Fibroblast of lung (primary cell): ENCODE results near the gene PIANP. TPM values are rescaled to one million over a fixed set of nuclear protein-coding genes. Genes with fewer than 3 reads are reported as not detected.

Experiments
- DNase-seq, 2 donors: peaks; one replicate each; pipeline versions ENCODE4 v3.0.0 to v3.0.0-alpha.2; 2010; ENCODE audit warnings: low read depth in 2 of 2
- H2AFZ ChIP-seq: 2 replicates; pipeline ENCODE4 v1.5.1; 2012; ENCODE audit warnings: low read length, control low read depth, inconsistent platforms
- H3K27ac ChIP-seq: 2 replicates; pipeline ENCODE4 v1.5.1; 2011; ENCODE audit warnings: low read length, control low read depth; ENCODE audit not compliant: insufficient read depth
- H3K27me3 ChIP-seq: 2 replicates; pipeline ENCODE4 v1.5.1; 2011; ENCODE audit warnings: mild to moderate bottlenecking, low read length; ENCODE audit not compliant: control insufficient read depth, insufficient read depth
- H3K36me3 ChIP-seq: 2 replicates; pipeline ENCODE4 v1.5.1; 2011; ENCODE audit warnings: low read length; ENCODE audit not compliant: control insufficient read depth, insufficient read depth
- H3K4me1 ChIP-seq: 2 replicates; pipeline ENCODE4 v1.5.1; 2011; ENCODE audit warnings: low read length; ENCODE audit not compliant: control insufficient read depth, insufficient read depth; ENCODE audit errors: extremely low read depth
- H3K4me2 ChIP-seq: 2 replicates; pipeline ENCODE4 v1.5.1; 2011; ENCODE audit warnings: low read length, control low read depth; ENCODE audit not compliant: insufficient read depth; ENCODE audit errors: extremely low read depth
- H3K4me3 ChIP-seq, 4 experiments: fragments of 200-600 bp in 1 of 4; sonication (generic) in 1 of 4; replicated peaks in 1 of 4; 2 replicates each; pipeline ENCODE4 v1.5.1; 2011 to 2016; ENCODE audit warnings: low read length in 4 of 4, low read depth in 3 of 4, mild to moderate bottlenecking in 3 of 4, control low read depth in 2 of 4, inconsistent platforms in 1 of 4, mixed read lengths in 1 of 4; ENCODE audit not compliant: insufficient read depth in 1 of 4; ENCODE audit errors: control extremely low read depth in 1 of 4
- H3K79me2 ChIP-seq: 2 replicates; pipeline ENCODE4 v1.5.1; 2012; ENCODE audit warnings: mild to moderate bottlenecking, low read length, inconsistent platforms; ENCODE audit not compliant: control insufficient read depth, insufficient read depth
- H3K9ac ChIP-seq: 2 replicates; pipeline ENCODE4 v1.5.1; 2011; ENCODE audit warnings: mild to moderate bottlenecking, low read length, control low read depth; ENCODE audit not compliant: insufficient read depth
- H3K9me3 ChIP-seq: 2 replicates; pipeline ENCODE4 v1.5.1; 2012; ENCODE audit warnings: low read depth, low read length; ENCODE audit not compliant: control insufficient read depth, insufficient read depth
- H4K20me1 ChIP-seq: 2 replicates; pipeline ENCODE4 v1.5.1; 2011; ENCODE audit warnings: low read length; ENCODE audit not compliant: control insufficient read depth, insufficient read depth; ENCODE audit errors: extremely low read depth
- EZH2 ChIP-seq: IDR thresholded peaks from 2 replicates; pipeline ENCODE4 v1.5.1; 2012; ENCODE audit warnings: low read length, control low read depth, mild to moderate bottlenecking; ENCODE audit errors: missing control alignments
- polyA plus RNA-seq, 2 donors: library from polyadenylated mRNA; depleted of rRNA in 1 of 2; stranded (reverse) in 1 of 2; unstranded in 1 of 2; fragments of >200 nt; gene quantifications; 2 replicates each; pipeline ENCODE4 v1.2.1, GENCODE V29; 2011 to 2012; ENCODE audit warnings: missing spikeins in 1 of 2
- total RNA-seq: library from RNA; depleted of rRNA; stranded (reverse); fragments of >200 nt; gene quantifications from 2 replicates; pipeline ENCODE4 v1.2.1, GENCODE V29; 2014
- TF ChIP-seq, protein P1 (sequence below), 2 donors: IDR thresholded peaks in 1 of 2; conservative IDR thresholded peaks in 1 of 2; 1 replicate in 1 of 2; 2 replicates in 1 of 2; pipeline ENCODE4 v1.5.1; 2011 to 2012; ENCODE audit warnings: low read length in 2 of 2, control low read depth in 1 of 2, inconsistent platforms in 1 of 2, low read depth in 1 of 2, mild to moderate bottlenecking in 1 of 2

Gene PIANP
- total and polyA plus RNA-seq, 2 donors (not counting 1 experiment from before 2014, with no cell fraction given): 0.17 to 0.49 TPM

DNA sequence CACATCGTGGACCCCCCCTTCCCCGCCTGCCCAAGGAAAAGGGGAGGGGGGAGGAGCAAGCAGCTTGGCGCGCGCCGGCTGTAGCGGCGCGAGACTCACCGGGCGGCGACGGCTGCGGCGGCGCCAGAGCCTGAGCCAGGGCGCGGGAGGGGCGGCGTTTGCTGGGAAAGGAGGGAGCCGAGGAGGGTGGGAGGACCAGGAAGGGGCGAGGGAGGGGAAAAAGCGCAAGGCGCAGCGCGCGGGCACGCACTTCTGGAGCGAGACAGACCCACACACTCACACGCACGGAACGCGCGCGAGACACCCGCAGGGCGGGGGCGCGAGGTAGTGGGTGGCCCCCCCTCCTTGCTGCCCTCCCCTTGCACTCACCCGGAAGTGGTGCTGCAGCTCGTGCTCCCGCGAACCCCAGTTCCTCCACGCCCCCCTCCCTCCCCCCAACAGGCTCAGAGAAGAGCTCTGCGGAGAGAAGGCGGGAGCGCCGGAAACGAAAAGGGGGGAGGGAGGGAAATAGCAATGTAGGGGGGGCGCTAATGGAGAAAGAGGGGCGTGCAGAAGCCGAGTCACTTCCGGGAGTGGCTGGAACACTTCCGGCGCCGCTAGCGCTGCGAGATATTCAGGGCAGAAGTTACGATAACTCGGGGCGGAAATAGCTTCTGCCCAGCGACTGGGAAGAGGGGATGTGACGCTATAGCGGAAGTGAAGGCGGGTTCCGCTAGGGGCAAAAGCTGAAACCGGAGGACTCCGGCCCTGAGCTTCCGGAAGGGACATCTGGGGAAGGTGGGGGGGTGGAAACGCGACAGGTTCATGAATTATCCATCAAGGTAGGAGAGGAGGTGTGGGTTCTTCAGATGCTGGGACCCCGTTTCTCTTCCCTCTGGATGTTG, 11.4 kb downstream of the PIANP start, which contains the start of gene ZNF384:
TSS of gene ZNF384 (minus strand) at position 377 of the 884 bp plus-strand sequence. CDS start 9,855 bp downstream, outside the sequence.
- peak within 1 kb of the TSS; percentile 99 for H3K4me2 ChIP-seq
- no peaks in the 10 kb centered on the region for H3K36me3 ChIP-seq
- H3K9me3 ChIP-seq: no peaks in the 10 kb centered on the region
- peak; percentile 99 for DNase-seq
- peak within 1 kb of the TSS; percentile 64 for H2AFZ ChIP-seq
- no peaks in the 10 kb centered on the region for H3K27me3 ChIP-seq
- no peaks in the 10 kb centered on the region for H4K20me1 ChIP-seq
- no peak for TF ChIP-seq EZH2
- TF ChIP-seq, protein P1, sequence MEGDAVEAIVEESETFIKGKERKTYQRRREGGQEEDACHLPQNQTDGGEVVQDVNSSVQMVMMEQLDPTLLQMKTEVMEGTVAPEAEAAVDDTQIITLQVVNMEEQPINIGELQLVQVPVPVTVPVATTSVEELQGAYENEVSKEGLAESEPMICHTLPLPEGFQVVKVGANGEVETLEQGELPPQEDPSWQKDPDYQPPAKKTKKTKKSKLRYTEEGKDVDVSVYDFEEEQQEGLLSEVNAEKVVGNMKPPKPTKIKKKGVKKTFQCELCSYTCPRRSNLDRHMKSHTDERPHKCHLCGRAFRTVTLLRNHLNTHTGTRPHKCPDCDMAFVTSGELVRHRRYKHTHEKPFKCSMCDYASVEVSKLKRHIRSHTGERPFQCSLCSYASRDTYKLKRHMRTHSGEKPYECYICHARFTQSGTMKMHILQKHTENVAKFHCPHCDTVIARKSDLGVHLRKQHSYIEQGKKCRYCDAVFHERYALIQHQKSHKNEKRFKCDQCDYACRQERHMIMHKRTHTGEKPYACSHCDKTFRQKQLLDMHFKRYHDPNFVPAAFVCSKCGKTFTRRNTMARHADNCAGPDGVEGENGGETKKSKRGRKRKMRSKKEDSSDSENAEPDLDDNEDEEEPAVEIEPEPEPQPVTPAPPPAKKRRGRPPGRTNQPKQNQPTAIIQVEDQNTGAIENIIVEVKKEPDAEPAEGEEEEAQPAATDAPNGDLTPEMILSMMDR (conservative IDR thresholded peaks at IDR 0.05 in 1 of 2, IDR thresholded peaks at IDR 0.05 in 1 of 2; ENCODE audit: low read depth in 1 of 2, low read length in 2 of 2): peak in 1 of 2 donors; percentile 3
- peak within 1 kb of the TSS; percentile 95 for H3K9ac ChIP-seq
- peaks cover 48% of the 10 kb centered on the region for H3K79me2 ChIP-seq
- peaks cover 3% of the 10 kb centered on the region for H3K4me1 ChIP-seq
- H3K27ac ChIP-seq: peak within 1 kb of the TSS; percentile 93
- peak within 1 kb of the TSS; percentile 59 to 96 (median 79) for H3K4me3 ChIP-seq

DNA sequence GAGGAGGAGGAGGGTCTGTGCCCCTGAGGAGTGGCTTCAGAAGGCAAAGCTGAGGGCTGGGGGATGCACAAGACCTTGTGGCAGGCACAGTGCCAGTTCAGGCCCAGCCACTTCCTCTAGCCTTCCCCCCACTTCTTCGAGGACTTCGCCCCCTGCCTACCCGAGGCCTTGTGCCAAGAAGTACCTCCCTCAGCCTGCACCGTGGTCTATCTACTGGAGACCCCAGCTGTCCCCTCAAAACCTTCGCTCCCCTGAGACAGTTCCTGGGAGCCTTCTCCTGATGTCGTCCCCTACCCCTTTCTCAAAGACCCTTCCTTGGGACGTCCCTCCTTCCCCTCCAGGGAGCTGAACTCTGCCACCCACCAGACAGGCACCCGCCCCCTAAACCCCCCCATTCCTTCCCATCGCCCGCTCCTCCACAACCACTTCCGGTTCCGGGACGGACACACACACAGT, 12.0 kb downstream of the PIANP start:
- DNase-seq: no peak
- H3K36me3 ChIP-seq: no peaks in the 10 kb centered on the region
- peaks cover 3% of the 10 kb centered on the region for H3K4me1 ChIP-seq
- peak overlapping the region; percentile 64 for H2AFZ ChIP-seq
- H3K4me2 ChIP-seq: peak overlapping the region; percentile 99
- H3K9ac ChIP-seq: peak overlapping the region; percentile 95
- no peaks in the 10 kb centered on the region for H3K9me3 ChIP-seq
- H4K20me1 ChIP-seq: no peaks in the 10 kb centered on the region
- TF ChIP-seq, protein P1 (conservative IDR thresholded peaks at IDR 0.05 in 1 of 2, IDR thresholded peaks at IDR 0.05 in 1 of 2; ENCODE audit: low read depth in 1 of 2, low read length in 2 of 2): no peak
- TF ChIP-seq EZH2: no peak
- peaks cover 54% of the 10 kb centered on the region for H3K79me2 ChIP-seq
- no peaks in the 10 kb centered on the region for H3K27me3 ChIP-seq
- peak overlapping the region; percentile 59 to 96 (median 79) for H3K4me3 ChIP-seq
- H3K27ac ChIP-seq: peak overlapping the region; percentile 93

DNA sequence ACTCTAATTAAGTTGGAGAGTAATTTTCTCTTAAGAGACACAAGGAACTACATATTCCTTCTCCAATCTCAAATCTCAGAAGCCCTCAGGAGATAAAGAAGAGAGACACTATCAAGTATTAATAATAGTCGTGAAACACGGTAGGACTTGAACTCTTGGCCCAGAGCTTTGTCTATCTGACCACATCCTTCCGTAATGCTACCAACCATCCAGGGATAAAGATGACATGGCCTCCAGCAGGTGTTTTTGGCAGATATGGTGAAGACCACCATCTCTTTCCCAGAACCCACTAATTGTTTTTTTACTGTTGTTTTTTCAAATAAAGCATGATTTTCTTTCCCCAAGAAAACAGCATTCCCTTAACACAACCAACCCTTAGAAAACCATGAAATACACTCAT, 14.8 kb downstream of the PIANP start:
- Histone ChIP-seq H4K20me1 (no peaks in the 10 kb centered on the region), H3K36me3 (no peaks in the 10 kb centered on the region), H3K4me3 (no peak overlapping the region), H3K9ac (no peak overlapping the region), H3K79me2 (peaks cover 76% of the 10 kb centered on the region), H3K4me2 (no peak overlapping the region), H3K4me1 (peaks cover 3% of the 10 kb centered on the region), H3K27ac (no peak overlapping the region), H3K27me3 (no peaks in the 10 kb centered on the region), H3K9me3 (no peaks in the 10 kb centered on the region), H2AFZ (no peak overlapping the region)
- DNase-seq: no peak
- TF ChIP-seq EZH2: no peak
- TF ChIP-seq, protein P1 (conservative IDR thresholded peaks at IDR 0.05 in 1 of 2, IDR thresholded peaks at IDR 0.05 in 1 of 2; ENCODE audit: low read depth in 1 of 2, low read length in 2 of 2): no peak
